SK-N-MC (cell line): Measurements from ENCODE around the gene STXBP5L.

Experiments
- FOXP2 ChIP-seq: optimal IDR thresholded peaks from 2 replicates; pipeline ENCODE3; 2011; ENCODE audit warnings: mild to moderate bottlenecking, moderate library complexity; ENCODE audit not compliant: insufficient read depth; ENCODE audit errors: extremely low read length, control extremely low read depth
- POLR2AphosphoS5 ChIP-seq: IDR thresholded peaks from 2 replicates; pipeline ENCODE4 v1.6.1; 2012; ENCODE audit warnings: mild to moderate bottlenecking, low read depth, low read length, borderline replicate concordance

GRCh38 chr3:121111914-121112612 is 204.1 kb downstream of the STXBP5L start:
- no peak for TF ChIP-seq POLR2AphosphoS5
- TF ChIP-seq FOXP2: no peak
